K562 (cell line): ENCODE measurements around the gene MAP3K13. TPM values are rescaled to one million over a fixed set of nuclear protein-coding genes. Genes with fewer than 3 reads are reported as not detected.

Experiments used
- CBX1 ChIP-seq: sonication (generic); IDR thresholded peaks from 2 replicates; pipeline ENCODE4 v1.6.1; 2016; ENCODE audit warnings: antibody characterized with exemption, low read depth, mild to moderate bottlenecking
- CBX3 ChIP-seq, 2 experiments: IDR thresholded peaks; 1 replicate in 1 of 2; 2 replicates in 1 of 2; pipeline ENCODE4 v1.6.1; 2012; ENCODE audit warnings: inconsistent platforms in 2 of 2, low read length in 2 of 2, borderline replicate concordance in 1 of 2, control low read depth in 1 of 2
- GATAD2B ChIP-seq: fragments of 450-650 bp; IDR thresholded peaks from 2 replicates; pipeline ENCODE4 v1.6.1; 2017; ENCODE audit warnings: mild to moderate bottlenecking, borderline replicate concordance
- IRF2 ChIP-seq: sonication (generic); formaldehyde crosslinking; IDR thresholded peaks from 2 replicates; pipeline ENCODE4 v1.8.1; 2022; ENCODE audit warnings: mild to moderate bottlenecking, missing genetic modification reagents
- SLC30A9 ChIP-seq: fragments of 250-450 bp; sonication (Bioruptor Pico); IDR thresholded peaks from 2 replicates; pipeline ENCODE4 v1.8.0; 2022; ENCODE audit warnings: mild to moderate bottlenecking, moderate library complexity
- ZC3H4 ChIP-seq: sonication (generic); formaldehyde crosslinking; IDR thresholded peaks from 2 replicates; pipeline ENCODE4 v1.9.0; 2021; ENCODE audit warnings: missing genetic modification reagents, borderline replicate concordance
- ZNF384 ChIP-seq: IDR thresholded peaks from 2 replicates; pipeline ENCODE4 v1.6.1; 2012; ENCODE audit warnings: low read depth, low read length, improper control_type of control experiment
- polyA plus RNA-seq, 8 experiments: library from polyadenylated mRNA; depleted of rRNA in 4 of 8; stranded (reverse) in 5 of 8; unstranded in 3 of 8; fragments of >200 nt; fragmentation: Nextera tagmentation in 2 of 8; fragmentation: Illumina TruSeq in 1 of 8; extraction: Ambion mirVana in 2 of 8; extraction: Trizol in 1 of 8; gene quantifications; 2 replicates each; pipeline versions ENCODE4 v1.2.1 to v1.2.3, GENCODE V29; 2011 to 2014; ENCODE audit warnings: inconsistent platforms in 1 of 8, missing spikeins in 1 of 8
- total RNA-seq, 7 experiments: library from RNA; depleted of rRNA in 6 of 7; stranded (reverse); fragments of >200 nt in 6 of 7; fragmentation: Illumina TruSeq in 2 of 7; extraction: Trizol in 2 of 7; gene quantifications; 2 replicates each; pipeline versions ENCODE4 v1.2.1 to v1.2.3, GENCODE V29; 2011 to 2021; ENCODE audit warnings: low replicate concordance in 1 of 7
- TF ChIP-seq, protein P1 (sequence below): fragments of 450-650 bp; formaldehyde crosslinking; IDR thresholded peaks from 2 replicates; pipeline ENCODE4 v1.4.0; 2022; ENCODE audit warnings: mild to moderate bottlenecking, moderate library complexity
- TF ChIP-seq, protein P2 (sequence below), 2 experiments: fragments of 450-650 bp; IDR thresholded peaks; 2 replicates each; pipeline ENCODE4 v1.6.1; 2016; ENCODE audit warnings: mild to moderate bottlenecking in 2 of 2, borderline replicate concordance in 1 of 2, low read depth in 1 of 2, moderate library complexity in 1 of 2
- TF ChIP-seq, protein P3 (sequence below): fragments of 450-650 bp; formaldehyde crosslinking; IDR thresholded peaks from 2 replicates; pipeline ENCODE4 v1.4.0; 2020; ENCODE audit warnings: mild to moderate bottlenecking, moderate library complexity
- TF ChIP-seq, protein P4 (sequence below): IDR thresholded peaks from 2 replicates; pipeline ENCODE4 v1.6.1; 2016; ENCODE audit warnings: missing genetic modification characterization, missing compliant biosample characterization
- TF ChIP-seq, protein P5 (sequence below): fragments of 450-650 bp; IDR thresholded peaks from 2 replicates; pipeline ENCODE4 v1.6.1; 2017; ENCODE audit warnings: mild to moderate bottlenecking, moderate library complexity

MAP3K13 gene
- total and polyA plus RNA-seq, 9 of the 15 experiments (the other 6 are each of a cell fraction or from before 2014, with no cell fraction given) = 0.04 to 0.32 (median 0.15) TPM; not detected in 2

DNA sequence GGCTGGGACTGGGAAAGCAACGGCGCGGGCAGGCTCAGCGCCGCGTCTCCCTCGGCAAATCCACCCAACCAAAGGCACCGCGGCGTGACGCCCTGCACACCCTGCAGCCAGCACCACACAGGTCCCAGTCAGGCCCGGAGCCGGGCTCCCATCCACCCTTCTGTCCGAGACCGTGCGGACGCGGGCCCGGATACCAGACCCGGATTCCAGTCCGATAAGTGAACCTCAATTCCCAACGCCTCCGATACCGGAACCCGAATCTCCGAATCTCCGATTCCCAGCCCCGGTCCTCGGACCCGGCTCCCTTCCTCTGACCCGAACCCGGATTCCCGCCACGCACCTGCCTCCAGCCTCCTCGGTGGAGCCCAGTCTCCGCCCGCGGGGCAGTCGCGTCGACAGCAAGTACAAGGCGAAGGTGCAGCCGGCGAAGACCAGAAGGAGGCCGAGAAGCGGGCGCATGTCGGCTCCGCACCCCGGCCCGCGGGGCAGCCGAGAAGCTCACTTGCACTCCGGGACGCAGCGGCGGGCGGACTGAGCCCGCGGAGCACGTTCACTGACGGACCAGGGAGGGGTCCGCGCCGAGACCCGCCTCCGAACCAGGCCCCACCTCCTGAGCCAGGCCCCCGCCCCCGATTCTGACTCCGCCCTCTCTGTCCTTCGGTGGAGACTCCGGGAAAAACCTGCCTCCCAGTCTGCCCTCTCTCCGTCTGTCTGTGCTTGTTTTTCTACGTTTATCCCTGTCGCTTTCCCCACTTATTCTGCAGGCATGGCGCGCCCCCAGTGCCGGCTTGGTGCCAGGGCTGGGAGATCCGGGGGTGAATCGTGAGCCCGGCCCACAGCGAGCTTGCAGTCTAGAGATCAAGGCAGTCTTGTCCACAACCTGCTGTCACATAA, 135.8 kb downstream of the MAP3K13 start, which contains the start of gene TMEM41A (continued):
- TF ChIP-seq, protein P1, sequence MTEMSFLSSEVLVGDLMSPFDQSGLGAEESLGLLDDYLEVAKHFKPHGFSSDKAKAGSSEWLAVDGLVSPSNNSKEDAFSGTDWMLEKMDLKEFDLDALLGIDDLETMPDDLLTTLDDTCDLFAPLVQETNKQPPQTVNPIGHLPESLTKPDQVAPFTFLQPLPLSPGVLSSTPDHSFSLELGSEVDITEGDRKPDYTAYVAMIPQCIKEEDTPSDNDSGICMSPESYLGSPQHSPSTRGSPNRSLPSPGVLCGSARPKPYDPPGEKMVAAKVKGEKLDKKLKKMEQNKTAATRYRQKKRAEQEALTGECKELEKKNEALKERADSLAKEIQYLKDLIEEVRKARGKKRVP (CRISPR knock-in tag) = no peak
- TF ChIP-seq IRF2 (CRISPR knock-in tag) = no peak
- TF ChIP-seq ZC3H4 (CRISPR knock-in tag) = peak; percentile 83; the same call in 1 of the 2 replicates
- TF ChIP-seq, protein P2, sequence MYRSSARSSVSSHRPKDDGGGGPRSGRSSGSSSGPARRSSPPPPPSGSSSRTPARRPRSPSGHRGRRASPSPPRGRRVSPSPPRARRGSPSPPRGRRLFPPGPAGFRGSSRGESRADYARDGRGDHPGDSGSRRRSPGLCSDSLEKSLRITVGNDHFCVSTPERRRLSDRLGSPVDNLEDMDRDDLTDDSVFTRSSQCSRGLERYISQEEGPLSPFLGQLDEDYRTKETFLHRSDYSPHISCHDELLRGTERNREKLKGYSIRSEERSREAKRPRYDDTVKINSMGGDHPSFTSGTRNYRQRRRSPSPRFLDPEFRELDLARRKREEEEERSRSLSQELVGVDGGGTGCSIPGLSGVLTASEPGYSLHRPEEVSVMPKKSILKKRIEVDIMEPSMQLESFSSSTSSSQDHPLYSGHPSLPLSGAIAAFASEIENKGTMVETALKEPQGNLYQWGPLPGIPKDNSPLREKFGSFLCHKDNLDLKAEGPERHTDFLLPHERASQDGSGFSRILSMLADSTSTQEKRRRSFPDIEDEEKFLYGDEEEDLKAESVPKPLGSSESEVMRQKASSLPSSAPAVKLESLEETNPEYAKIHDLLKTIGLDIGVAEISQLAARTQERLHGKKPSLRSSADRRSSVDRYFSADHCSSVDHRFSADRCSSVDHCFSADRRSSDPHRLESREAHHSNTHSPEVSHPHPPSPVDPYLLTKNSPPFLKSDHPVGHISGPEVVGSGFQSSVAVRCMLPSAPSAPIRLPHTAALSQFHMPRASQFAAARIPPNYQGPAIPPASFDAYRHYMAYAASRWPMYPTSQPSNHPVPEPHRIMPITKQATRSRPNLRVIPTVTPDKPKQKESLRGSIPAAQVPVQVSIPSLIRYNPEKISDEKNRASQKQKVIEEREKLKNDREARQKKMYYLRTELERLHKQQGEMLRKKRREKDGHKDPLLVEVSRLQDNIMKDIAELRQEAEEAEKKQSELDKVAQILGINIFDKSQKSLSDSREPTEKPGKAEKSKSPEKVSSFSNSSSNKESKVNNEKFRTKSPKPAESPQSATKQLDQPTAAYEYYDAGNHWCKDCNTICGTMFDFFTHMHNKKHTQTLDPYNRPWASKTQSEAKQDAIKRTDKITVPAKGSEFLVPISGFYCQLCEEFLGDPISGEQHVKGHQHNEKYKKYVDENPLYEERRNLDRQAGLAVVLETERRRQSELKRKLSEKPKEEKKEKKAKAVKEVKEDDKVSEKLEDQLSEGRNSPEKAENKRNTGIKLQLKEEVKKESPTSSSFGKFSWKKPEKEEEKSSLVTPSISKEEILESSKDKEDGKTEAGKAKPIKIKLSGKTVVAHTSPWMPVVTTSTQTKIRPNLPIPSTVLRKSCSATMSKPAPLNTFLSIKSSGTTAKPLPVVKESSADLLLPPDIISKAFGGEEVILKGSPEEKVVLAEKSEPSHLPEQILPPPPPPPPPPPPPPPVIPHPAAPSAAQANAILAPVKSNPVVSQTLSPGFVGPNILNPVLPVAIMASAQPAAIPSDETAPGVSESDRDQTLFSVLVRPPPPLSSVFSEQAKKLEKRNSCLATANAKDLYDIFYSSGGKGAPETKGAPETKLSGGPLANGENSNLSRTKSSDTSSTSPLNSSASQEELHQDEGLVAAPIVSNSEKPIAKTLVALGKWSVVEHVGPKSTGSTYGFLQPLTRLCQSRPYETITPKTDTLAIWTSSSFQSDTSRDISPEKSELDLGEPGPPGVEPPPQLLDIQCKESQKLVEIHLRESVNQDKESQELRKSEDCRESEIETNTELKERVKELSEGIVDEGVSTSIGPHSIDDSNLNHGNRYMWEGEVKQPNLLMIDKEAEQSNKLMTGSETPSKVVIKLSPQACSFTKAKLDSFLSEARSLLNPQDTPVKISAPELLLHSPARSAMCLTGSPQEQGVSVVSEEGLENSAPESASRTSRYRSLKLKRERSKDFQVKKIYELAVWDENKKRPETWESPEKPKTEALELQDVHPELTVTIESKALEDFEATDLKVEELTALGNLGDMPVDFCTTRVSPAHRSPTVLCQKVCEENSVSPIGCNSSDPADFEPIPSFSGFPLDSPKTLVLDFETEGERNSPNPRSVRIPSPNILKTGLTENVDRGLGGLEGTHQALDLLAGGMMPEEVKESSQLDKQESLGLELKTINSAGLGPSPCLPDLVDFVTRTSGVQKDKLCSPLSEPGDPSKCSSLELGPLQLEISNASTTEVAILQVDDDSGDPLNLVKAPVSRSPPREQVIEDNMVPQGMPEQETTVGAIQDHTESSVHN (IDR thresholded peaks at IDR 0.05; ENCODE audit: borderline replicate concordance in 1 of 2, low read depth in 1 of 2) = no peak
- peak; percentile 61 for TF ChIP-seq ZNF384
- TF ChIP-seq, protein P3, sequence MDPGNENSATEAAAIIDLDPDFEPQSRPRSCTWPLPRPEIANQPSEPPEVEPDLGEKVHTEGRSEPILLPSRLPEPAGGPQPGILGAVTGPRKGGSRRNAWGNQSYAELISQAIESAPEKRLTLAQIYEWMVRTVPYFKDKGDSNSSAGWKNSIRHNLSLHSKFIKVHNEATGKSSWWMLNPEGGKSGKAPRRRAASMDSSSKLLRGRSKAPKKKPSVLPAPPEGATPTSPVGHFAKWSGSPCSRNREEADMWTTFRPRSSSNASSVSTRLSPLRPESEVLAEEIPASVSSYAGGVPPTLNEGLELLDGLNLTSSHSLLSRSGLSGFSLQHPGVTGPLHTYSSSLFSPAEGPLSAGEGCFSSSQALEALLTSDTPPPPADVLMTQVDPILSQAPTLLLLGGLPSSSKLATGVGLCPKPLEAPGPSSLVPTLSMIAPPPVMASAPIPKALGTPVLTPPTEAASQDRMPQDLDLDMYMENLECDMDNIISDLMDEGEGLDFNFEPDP = no peak
- 0 out of 2 replicates have a peak, but pooled peaks have one; percentile 40 for TF ChIP-seq GATAD2B
- TF ChIP-seq SLC30A9 (CRISPR knock-in tag) = no peak
- TF ChIP-seq, protein P4, sequence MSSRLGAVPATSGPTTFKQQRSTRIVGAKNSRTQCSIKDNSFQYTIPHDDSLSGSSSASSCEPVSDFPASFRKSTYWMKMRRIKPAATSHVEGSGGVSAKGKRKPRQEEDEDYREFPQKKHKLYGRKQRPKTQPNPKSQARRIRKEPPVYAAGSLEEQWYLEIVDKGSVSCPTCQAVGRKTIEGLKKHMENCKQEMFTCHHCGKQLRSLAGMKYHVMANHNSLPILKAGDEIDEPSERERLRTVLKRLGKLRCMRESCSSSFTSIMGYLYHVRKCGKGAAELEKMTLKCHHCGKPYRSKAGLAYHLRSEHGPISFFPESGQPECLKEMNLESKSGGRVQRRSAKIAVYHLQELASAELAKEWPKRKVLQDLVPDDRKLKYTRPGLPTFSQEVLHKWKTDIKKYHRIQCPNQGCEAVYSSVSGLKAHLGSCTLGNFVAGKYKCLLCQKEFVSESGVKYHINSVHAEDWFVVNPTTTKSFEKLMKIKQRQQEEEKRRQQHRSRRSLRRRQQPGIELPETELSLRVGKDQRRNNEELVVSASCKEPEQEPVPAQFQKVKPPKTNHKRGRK (tag) = no peak
- TF ChIP-seq CBX1 = peak; percentile 96
- TF ChIP-seq CBX3 (IDR thresholded peaks at IDR 0.05; ENCODE audit: borderline replicate concordance in 1 of 2, low read length in 2 of 2) = peak in 1 of 2 experiments; percentile 87; a peak in 1 of 3 replicates
- TF ChIP-seq, protein P5, sequence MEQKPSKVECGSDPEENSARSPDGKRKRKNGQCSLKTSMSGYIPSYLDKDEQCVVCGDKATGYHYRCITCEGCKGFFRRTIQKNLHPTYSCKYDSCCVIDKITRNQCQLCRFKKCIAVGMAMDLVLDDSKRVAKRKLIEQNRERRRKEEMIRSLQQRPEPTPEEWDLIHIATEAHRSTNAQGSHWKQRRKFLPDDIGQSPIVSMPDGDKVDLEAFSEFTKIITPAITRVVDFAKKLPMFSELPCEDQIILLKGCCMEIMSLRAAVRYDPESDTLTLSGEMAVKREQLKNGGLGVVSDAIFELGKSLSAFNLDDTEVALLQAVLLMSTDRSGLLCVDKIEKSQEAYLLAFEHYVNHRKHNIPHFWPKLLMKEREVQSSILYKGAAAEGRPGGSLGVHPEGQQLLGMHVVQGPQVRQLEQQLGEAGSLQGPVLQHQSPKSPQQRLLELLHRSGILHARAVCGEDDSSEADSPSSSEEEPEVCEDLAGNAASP = no peak
